CD4-positive, alpha-beta T cell treated with Interleukin-15 for 1 hour (primary cell): ENCODE data around the gene ADRB1.

Source experiments
- DNase-seq: peaks from one replicate; pipeline ENCODE4 v3.0.0-alpha.2; 2020

ADRB1 gene

DNA sequence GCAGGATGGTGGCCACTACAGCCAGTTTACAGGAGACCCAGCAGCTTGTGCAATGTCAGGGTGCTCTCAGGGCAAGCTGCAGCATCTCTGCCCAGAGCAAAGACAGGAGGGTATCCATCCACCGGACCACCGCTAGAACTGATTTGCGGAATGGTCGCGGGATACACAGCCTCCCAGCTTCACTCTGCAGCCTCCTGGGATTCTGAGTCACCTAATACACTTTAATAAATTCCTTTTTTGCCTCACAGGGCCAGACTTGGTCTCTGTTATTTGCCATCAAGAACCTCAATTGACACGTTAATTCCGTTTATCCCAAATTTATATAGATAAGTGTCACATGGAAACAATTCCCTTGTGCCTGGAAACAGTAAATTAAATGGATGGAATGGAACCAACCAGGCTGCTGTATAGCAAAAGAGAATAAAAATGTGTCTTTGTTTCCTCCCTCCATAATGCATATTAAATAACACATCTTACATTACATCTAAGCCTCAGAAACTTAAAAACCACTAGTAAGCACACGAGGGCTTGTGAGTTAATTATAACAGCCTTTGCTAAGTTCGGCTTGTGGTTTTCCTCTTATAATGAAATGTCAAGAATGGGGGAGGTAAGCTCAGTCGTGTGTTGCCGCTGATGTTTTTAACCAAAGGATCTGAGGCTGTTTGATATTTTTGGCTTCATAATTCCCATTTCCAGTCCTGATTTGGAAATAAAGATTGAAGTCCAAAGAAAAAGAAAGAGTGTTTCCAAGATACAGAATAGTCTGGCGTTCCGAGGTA, 52.1 kb downstream of the ADRB1 start:
- DNase-seq: no peak
